HepG2 (cell line): ENCODE results near the gene SH2D7. TPM values are rescaled to one million over a fixed set of nuclear protein-coding genes. Genes with fewer than 3 reads are reported as not detected.

ENCODE experiments used
- ATRX ChIP-seq: sonication (generic); formaldehyde crosslinking; IDR thresholded peaks from 2 replicates; pipeline ENCODE4 v1.4.0; 2020; ENCODE audit warnings: missing genetic modification reagents, borderline replicate concordance
- CCAR2 ChIP-seq: fragments of 200-400 bp; formaldehyde crosslinking; optimal IDR thresholded peaks from 2 replicates; pipeline ENCODE3; 2018; ENCODE audit warnings: low read depth, mild to moderate bottlenecking, low read length, moderate library complexity
- HOXD1 ChIP-seq: sonication (generic); formaldehyde crosslinking; IDR thresholded peaks from 2 replicates; pipeline ENCODE4 v1.5.0; 2020; ENCODE audit warnings: missing genetic modification reagents
- JARID2 ChIP-seq: sonication (generic); formaldehyde crosslinking; IDR thresholded peaks from 2 replicates; pipeline ENCODE4 v1.8.1; 2023; ENCODE audit warnings: missing genetic modification reagents, inconsistent platforms; ENCODE audit not compliant: insufficient replicate concordance
- MAF1 ChIP-seq: sonication (generic); formaldehyde crosslinking; IDR thresholded peaks from 2 replicates; pipeline ENCODE4 v1.5.0; 2020; ENCODE audit warnings: missing genetic modification reagents, borderline replicate concordance
- NFE2L2 ChIP-seq: fragments of 150-350 bp; IDR thresholded peaks from 2 replicates; pipeline ENCODE4 v1.6.1; 2014; ENCODE audit warnings: low read length
- NFIB ChIP-seq: sonication (generic); formaldehyde crosslinking; IDR thresholded peaks from 2 replicates; pipeline ENCODE4 v1.9.0; 2021; ENCODE audit warnings: missing genetic modification reagents, mild to moderate bottlenecking, borderline replicate concordance
- NONO ChIP-seq, 2 experiments: fragments of 450-650 bp in 1 of 2; sonication (generic) in 1 of 2; formaldehyde crosslinking in 1 of 2; IDR thresholded peaks in 1 of 2; conservative IDR thresholded peaks in 1 of 2; 2 replicates each; pipeline versions ENCODE4 v1.6.1 to v1.8.0; 2017 to 2022; ENCODE audit warnings: mild to moderate bottlenecking in 1 of 2, missing genetic modification reagents in 1 of 2, moderate library complexity in 1 of 2
- SOX13 ChIP-seq, 3 experiments: fragments of 450-650 bp in 1 of 3; sonication (generic) in 1 of 3; formaldehyde crosslinking in 1 of 3; IDR thresholded peaks in 2 of 3; conservative IDR thresholded peaks in 1 of 3; 2 replicates each; pipeline versions ENCODE4 v1.5.0 to v1.6.1; 2016 to 2020; ENCODE audit warnings: antibody characterized with exemption in 1 of 3, mild to moderate bottlenecking in 1 of 3, missing compliant biosample characterization in 1 of 3, missing genetic modification reagents in 1 of 3, moderate library complexity in 1 of 3
- SP2 ChIP-seq: sonication (generic); formaldehyde crosslinking; IDR thresholded peaks from 2 replicates; pipeline ENCODE4 v1.5.1; 2020; ENCODE audit warnings: mild to moderate bottlenecking, missing genetic modification reagents
- ZNF543 ChIP-seq: sonication (generic); formaldehyde crosslinking; IDR thresholded peaks from 2 replicates; pipeline ENCODE4 v1.4.0; 2020; ENCODE audit warnings: mild to moderate bottlenecking, missing genetic modification reagents
- ZNF570 ChIP-seq: sonication (generic); formaldehyde crosslinking; IDR thresholded peaks from 2 replicates; pipeline ENCODE4 v1.4.0; 2020; ENCODE audit warnings: mild to moderate bottlenecking, missing genetic modification reagents, borderline replicate concordance
- ZNF576 ChIP-seq: sonication (generic); formaldehyde crosslinking; IDR thresholded peaks from 2 replicates; pipeline ENCODE4 v1.4.0; 2020; ENCODE audit warnings: mild to moderate bottlenecking, missing genetic modification reagents
- ZNF740 ChIP-seq: sonication (generic); formaldehyde crosslinking; IDR thresholded peaks from 2 replicates; pipeline ENCODE4 v1.4.0; 2020; ENCODE audit warnings: missing genetic modification reagents
- polyA plus RNA-seq, 8 experiments: library from polyadenylated mRNA; depleted of rRNA in 3 of 8; stranded (reverse) in 7 of 8; unstranded in 1 of 8; fragments of >200 nt; fragmentation: Illumina TruSeq in 4 of 8; extraction: Trizol in 4 of 8; gene quantifications; 2 replicates each; pipeline versions ENCODE4 v1.2.1 to v1.2.3, GENCODE V29; 2011 to 2016; ENCODE audit warnings: low read depth in 4 of 8, missing spikeins in 1 of 8, mixed read lengths in 1 of 8; ENCODE audit not compliant: insufficient read depth in 1 of 8
- total RNA-seq, 5 experiments: library from RNA; depleted of rRNA; stranded (reverse); fragments of >200 nt; fragmentation: Illumina TruSeq; extraction: Trizol; gene quantifications; 2 replicates each; pipeline ENCODE4 v1.2.3, GENCODE V29; 2016; ENCODE audit warnings: low read depth in 1 of 5
- TF ChIP-seq, protein P1 (sequence below): sonication (generic); formaldehyde crosslinking; IDR thresholded peaks from 2 replicates; pipeline ENCODE4 v1.8.0; 2022; ENCODE audit warnings: missing genetic modification reagents, mild to moderate bottlenecking, moderate library complexity, borderline replicate concordance
- TF ChIP-seq, protein P2 (sequence below): IDR thresholded peaks from 2 replicates; pipeline ENCODE4 v1.6.1; 2016; ENCODE audit warnings: low read depth, control low read depth
- TF ChIP-seq, protein P3 (sequence below): sonication (generic); formaldehyde crosslinking; IDR thresholded peaks from 2 replicates; pipeline ENCODE4 v1.5.1; 2020; ENCODE audit warnings: mild to moderate bottlenecking, missing genetic modification reagents, moderate library complexity

SH2D7 gene
- total and polyA plus RNA-seq, 2 of the 13 experiments (the other 11 are each of a cell fraction or from before 2014, with no cell fraction given): not detected

GRCh38 chr15:78131295-78132061 lies 39.1 kb downstream of the SH2D7 start, which contains the start of gene CIB2 (continued):
- TF ChIP-seq, protein P1, sequence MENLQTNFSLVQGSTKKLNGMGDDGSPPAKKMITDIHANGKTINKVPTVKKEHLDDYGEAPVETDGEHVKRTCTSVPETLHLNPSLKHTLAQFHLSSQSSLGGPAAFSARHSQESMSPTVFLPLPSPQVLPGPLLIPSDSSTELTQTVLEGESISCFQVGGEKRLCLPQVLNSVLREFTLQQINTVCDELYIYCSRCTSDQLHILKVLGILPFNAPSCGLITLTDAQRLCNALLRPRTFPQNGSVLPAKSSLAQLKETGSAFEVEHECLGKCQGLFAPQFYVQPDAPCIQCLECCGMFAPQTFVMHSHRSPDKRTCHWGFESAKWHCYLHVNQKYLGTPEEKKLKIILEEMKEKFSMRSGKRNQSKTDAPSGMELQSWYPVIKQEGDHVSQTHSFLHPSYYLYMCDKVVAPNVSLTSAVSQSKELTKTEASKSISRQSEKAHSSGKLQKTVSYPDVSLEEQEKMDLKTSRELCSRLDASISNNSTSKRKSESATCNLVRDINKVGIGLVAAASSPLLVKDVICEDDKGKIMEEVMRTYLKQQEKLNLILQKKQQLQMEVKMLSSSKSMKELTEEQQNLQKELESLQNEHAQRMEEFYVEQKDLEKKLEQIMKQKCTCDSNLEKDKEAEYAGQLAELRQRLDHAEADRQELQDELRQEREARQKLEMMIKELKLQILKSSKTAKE: no peak
- TF ChIP-seq SOX13 (IDR thresholded peaks at IDR 0.05) (no peak), SOX13 (CRISPR knock-in tag; conservative IDR thresholded peaks at IDR 0.05 in 1 of 2, IDR thresholded peaks at IDR 0.05 in 1 of 2) (0 out of 4 replicates have a peak, but pooled peaks of 1 of the 2 experiments have one; percentile 9), HOXD1 (peak; percentile 59; the same call in 1 of the 2 replicates), NFIB (CRISPR knock-in tag) (no peak), JARID2 (CRISPR knock-in tag) (no peak), ZNF576 (CRISPR knock-in tag) (no peak), ZNF543 (CRISPR knock-in tag) (peak; percentile 65), NONO (IDR thresholded peaks at IDR 0.05) (no peak), NONO (CRISPR knock-in tag; conservative IDR thresholded peaks at IDR 0.05) (peak; percentile 56; the same call in 1 of the 2 replicates), SP2 (no peak), ZNF740 (CRISPR knock-in tag) (no peak), NFE2L2 (no peak), ATRX (CRISPR knock-in tag) (no peak), ZNF570 (CRISPR knock-in tag) (no peak), CCAR2 (no peak), MAF1 (CRISPR knock-in tag) (no peak)
- TF ChIP-seq, protein P2, sequence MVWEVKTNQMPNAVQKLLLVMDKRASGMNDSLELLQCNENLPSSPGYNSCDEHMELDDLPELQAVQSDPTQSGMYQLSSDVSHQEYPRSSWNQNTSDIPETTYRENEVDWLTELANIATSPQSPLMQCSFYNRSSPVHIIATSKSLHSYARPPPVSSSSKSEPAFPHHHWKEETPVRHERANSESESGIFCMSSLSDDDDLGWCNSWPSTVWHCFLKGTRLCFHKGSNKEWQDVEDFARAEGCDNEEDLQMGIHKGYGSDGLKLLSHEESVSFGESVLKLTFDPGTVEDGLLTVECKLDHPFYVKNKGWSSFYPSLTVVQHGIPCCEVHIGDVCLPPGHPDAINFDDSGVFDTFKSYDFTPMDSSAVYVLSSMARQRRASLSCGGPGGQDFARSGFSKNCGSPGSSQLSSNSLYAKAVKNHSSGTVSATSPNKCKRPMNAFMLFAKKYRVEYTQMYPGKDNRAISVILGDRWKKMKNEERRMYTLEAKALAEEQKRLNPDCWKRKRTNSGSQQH (CRISPR knock-in tag): no peak
- TF ChIP-seq, protein P3, sequence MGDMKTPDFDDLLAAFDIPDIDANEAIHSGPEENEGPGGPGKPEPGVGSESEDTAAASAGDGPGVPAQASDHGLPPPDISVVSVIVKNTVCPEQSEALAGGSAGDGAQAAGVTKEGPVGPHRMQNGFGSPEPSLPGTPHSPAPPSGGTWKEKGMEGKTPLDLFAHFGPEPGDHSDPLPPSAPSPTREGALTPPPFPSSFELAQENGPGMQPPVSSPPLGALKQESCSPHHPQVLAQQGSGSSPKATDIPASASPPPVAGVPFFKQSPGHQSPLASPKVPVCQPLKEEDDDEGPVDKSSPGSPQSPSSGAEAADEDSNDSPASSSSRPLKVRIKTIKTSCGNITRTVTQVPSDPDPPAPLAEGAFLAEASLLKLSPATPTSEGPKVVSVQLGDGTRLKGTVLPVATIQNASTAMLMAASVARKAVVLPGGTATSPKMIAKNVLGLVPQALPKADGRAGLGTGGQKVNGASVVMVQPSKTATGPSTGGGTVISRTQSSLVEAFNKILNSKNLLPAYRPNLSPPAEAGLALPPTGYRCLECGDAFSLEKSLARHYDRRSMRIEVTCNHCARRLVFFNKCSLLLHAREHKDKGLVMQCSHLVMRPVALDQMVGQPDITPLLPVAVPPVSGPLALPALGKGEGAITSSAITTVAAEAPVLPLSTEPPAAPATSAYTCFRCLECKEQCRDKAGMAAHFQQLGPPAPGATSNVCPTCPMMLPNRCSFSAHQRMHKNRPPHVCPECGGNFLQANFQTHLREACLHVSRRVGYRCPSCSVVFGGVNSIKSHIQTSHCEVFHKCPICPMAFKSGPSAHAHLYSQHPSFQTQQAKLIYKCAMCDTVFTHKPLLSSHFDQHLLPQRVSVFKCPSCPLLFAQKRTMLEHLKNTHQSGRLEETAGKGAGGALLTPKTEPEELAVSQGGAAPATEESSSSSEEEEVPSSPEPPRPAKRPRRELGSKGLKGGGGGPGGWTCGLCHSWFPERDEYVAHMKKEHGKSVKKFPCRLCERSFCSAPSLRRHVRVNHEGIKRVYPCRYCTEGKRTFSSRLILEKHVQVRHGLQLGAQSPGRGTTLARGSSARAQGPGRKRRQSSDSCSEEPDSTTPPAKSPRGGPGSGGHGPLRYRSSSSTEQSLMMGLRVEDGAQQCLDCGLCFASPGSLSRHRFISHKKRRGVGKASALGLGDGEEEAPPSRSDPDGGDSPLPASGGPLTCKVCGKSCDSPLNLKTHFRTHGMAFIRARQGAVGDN: peak; percentile 89
